Renal cortical epithelial cell (primary cell): ENCODE measurements around the gene BHMT. TPM values are rescaled to one million over a fixed set of nuclear protein-coding genes. Genes with fewer than 3 reads are reported as not detected.
"Not testable (repeated sequence)": the region's sequence is repeated elsewhere in the genome, so short reads cannot be mapped to it uniquely, and the experiment has no call there.

Source experiments
- DNase-seq: peaks from one replicate; pipeline ENCODE4 v3.0.0-alpha.2; 2011; ENCODE audit warnings: low read depth
- total RNA-seq: library from RNA; depleted of rRNA; stranded (reverse); fragments of >200 nt; gene quantifications from 2 replicates; pipeline ENCODE4 v1.2.3, GENCODE V29; 2014

BHMT gene
- total RNA-seq, 1 donor from 2014 or later, result 4.4 TPM

GRCh38 chr5:79171635-79172245 is 60.1 kb downstream of the BHMT start:
- no peak for DNase-seq

GRCh38 chr5:79172269-79172668 is 60.7 kb downstream of the BHMT start:
- no peak for DNase-seq

- no peak for DNase-seq
Measured at GRCh38 chr5:79173626-79174025, 62.0 kb downstream of the BHMT start.

GRCh38 chr5:79180449-79180848 is 68.8 kb downstream of the BHMT start:
- DNase-seq, result not testable (repeated sequence)

- peak; percentile 59 for DNase-seq
Measured at GRCh38 chr5:79181419-79182022, 69.9 kb downstream of the BHMT start.

Other genes with a start within 250 kb of the BHMT start
- 15.1 and 19.5 TPM in 2 replicates for gene ARSB, start 126.5 kb upstream of the BHMT start, total RNA-seq
- 4.5 and 9.3 TPM in 2 replicates for gene DMGDH, start 42.1 kb upstream of the BHMT start, total RNA-seq
- gene BHMT2, start 42.0 kb upstream of the BHMT start, total RNA-seq, result 20.3 and 34.6 TPM in 2 replicates
- gene JMY, start 124.3 kb downstream of the BHMT start, total RNA-seq, result 8.3 and 35.5 TPM in 2 replicates